ENCODE data around the gene NOD1.

NOD1 gene

DNA sequence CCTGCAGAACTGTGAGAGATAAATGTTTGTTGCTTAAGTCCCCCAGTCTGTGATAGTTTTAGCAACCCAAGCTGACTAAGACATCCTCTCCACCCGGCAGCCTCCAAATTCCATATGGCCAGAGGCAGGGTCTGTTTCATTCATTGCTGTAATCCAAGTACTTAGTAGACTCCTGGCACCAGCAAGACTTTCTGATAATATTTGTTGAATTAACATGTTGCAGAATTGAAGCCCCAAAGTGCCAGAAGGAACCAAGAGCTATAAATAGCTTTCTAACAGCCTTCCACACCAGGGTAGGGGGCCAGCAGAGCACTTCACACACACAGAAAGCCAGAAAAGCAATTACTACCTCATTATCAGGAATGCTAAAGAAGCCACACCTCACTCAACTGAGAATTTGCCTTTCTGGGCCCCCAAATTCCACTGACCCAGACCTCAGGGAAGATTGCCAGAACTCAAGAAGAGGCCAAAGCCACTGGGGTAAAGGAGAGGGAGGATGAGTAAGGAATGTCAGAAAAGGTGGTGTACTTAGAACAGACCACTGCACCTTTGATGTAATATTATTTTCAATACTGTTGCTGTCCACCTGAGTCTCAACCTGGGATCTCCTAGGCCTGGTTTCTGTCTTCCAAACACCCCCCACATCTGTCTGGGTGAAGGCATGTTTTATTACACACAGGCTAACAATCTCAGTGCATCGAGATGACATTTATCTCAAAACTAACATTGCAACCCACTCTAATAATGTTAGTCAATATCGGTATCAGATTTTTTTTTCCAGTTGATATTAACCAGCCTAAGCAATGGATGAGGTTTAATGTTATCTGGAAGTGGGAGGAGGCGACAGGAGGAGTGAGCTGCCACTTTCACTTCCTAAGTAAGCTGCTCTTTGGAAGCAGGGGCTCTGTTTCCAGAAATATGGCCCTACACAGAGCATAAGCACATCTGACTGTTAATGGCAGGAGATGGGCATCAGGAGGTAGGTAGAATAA lies 5.5 kb downstream of the NOD1 start:
- no peak overlapping the region for H3K27ac ChIP-seq (ENCODE audit: low read length, poor library complexity, severe bottlenecking)
- H2AK5ac ChIP-seq (ENCODE audit: low read length, severe bottlenecking): no peak overlapping the region
- H3K4me1 ChIP-seq (ENCODE audit: control insufficient read depth, insufficient read depth, low read depth, low read length): peaks cover 16% of the 10 kb centered on the region
- H2BK5ac ChIP-seq (ENCODE audit: low read depth, low read length, poor library complexity, severe bottlenecking): no peak overlapping the region
- no peak overlapping the region for H4K8ac ChIP-seq (ENCODE audit: low read length)
- H4K91ac ChIP-seq (ENCODE audit: low read length): no peak overlapping the region
- no peak overlapping the region for H3K23ac ChIP-seq (ENCODE audit: low read length in 2 of 2)
- no peaks in the 10 kb centered on the region for H3K27me3 ChIP-seq (ENCODE audit: control insufficient read depth in 1 of 2, insufficient read depth in 1 of 2, low read length in 2 of 2)
- H3K18ac ChIP-seq (ENCODE audit: low read depth in 1 of 2, low read length in 2 of 2): no peak overlapping the region
- H3K4me2 ChIP-seq (ENCODE audit: low read length, poor library complexity, severe bottlenecking): no peak overlapping the region
- H2AFZ ChIP-seq (ENCODE audit: low read depth, low read length): no peak overlapping the region
- H3K36me3 ChIP-seq (ENCODE audit: control insufficient read depth in 1 of 2, insufficient read depth in 2 of 2, low read depth in 1 of 2, low read length in 2 of 2): peaks cover 0 to 3% of the 10 kb centered on the region in 2 experiments
- no peaks in the 10 kb centered on the region for H3K9me3 ChIP-seq (ENCODE audit: control insufficient read depth, low read length)
- no peak overlapping the region for H2BK120ac ChIP-seq (ENCODE audit: low read depth, low read length)
- peak overlapping the region in 1 of 2 experiments; percentile 55 for H3K4me3 ChIP-seq (ENCODE audit: insufficient read depth in 1 of 2, low read depth in 1 of 2, low read length in 2 of 2)
- H3K4ac ChIP-seq (ENCODE audit: low read depth in 1 of 2, low read length in 2 of 2): no peak overlapping the region
- no peak overlapping the region for H2BK12ac ChIP-seq (ENCODE audit: low read length in 2 of 2)
- peak; percentile 54 for DNase-seq
- H3K79me1 ChIP-seq (replicated peaks; ENCODE audit: low read length, poor library complexity, severe bottlenecking): peaks cover 42% of the 10 kb centered on the region
- H2BK15ac ChIP-seq (ENCODE audit: low read depth, poor library complexity, severe bottlenecking): no peak overlapping the region
- H3K9ac ChIP-seq (ENCODE audit: low read length): peak overlapping the region; percentile 31
- WGBS: 53% methylated on average over 3 of the region's 4 CpGs
- no peak overlapping the region for H3K14ac ChIP-seq (ENCODE audit: low read length in 2 of 2)

DNA sequence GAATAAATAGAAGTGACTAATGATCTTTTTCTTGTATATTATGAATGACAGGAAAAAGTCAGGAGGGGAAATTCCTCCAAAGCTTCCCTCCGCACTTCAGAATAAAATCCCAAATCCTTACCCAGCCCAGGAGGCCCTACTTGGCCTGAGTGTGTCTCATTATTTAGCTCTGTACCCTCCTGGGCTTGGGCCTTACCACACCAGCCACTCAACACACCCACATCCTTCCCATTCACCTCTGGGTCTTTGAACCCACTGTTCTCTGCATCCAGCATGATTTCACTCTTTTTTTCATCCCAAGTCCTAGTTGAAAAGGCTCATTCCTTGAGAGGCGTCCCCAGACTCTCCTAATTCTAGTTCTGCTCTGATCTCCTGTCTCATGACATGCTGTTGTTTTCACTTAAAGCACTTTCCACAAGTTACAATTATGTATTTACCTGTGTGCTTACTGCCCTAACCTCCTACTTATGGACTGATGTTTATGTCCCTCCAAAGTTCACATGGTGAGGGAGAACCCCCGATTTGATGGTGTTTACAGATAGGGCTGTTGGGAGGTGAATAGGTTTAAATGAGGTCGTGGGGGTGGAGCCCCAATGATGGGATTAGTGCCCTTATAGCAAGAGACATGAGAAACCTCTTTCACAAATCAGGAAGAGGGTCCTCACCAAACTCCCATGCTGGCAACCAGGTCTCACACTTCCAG lies 6.4 kb downstream of the NOD1 start:
- Histone ChIP-seq H3K9me3 (ENCODE audit: control insufficient read depth, low read length) (no peaks in the 10 kb centered on the region), H4K91ac (ENCODE audit: low read length) (no peak overlapping the region), H3K27me3 (ENCODE audit: control insufficient read depth in 1 of 2, insufficient read depth in 1 of 2, low read length in 2 of 2) (no peaks in the 10 kb centered on the region), H2BK5ac (ENCODE audit: low read depth, low read length, poor library complexity, severe bottlenecking) (no peak overlapping the region), H3K23ac (ENCODE audit: low read length in 2 of 2) (no peak overlapping the region), H4K8ac (ENCODE audit: low read length) (no peak overlapping the region), H2BK120ac (ENCODE audit: low read depth, low read length) (no peak overlapping the region), H3K4me2 (ENCODE audit: low read length, poor library complexity, severe bottlenecking) (no peak overlapping the region), H2BK12ac (ENCODE audit: low read length in 2 of 2) (no peak overlapping the region), H2AK5ac (ENCODE audit: low read length, severe bottlenecking) (peak overlapping the region; percentile 57), H3K4me1 (ENCODE audit: control insufficient read depth, insufficient read depth, low read depth, low read length) (peaks cover 14% of the 10 kb centered on the region), H2BK15ac (ENCODE audit: low read depth, poor library complexity, severe bottlenecking) (no peak overlapping the region), H3K4me3 (ENCODE audit: insufficient read depth in 1 of 2, low read depth in 1 of 2, low read length in 2 of 2) (peak overlapping the region in 1 of 2 experiments; percentile 55), H3K36me3 (ENCODE audit: control insufficient read depth in 1 of 2, insufficient read depth in 2 of 2, low read depth in 1 of 2, low read length in 2 of 2) (peaks cover 0 to 3% of the 10 kb centered on the region in 2 experiments), H3K4ac (ENCODE audit: low read depth in 1 of 2, low read length in 2 of 2) (no peak overlapping the region), H2AFZ (ENCODE audit: low read depth, low read length) (no peak overlapping the region), H3K14ac (ENCODE audit: low read length in 2 of 2) (no peak overlapping the region), H3K9ac (ENCODE audit: low read length) (peak overlapping the region; percentile 83), H3K79me1 (replicated peaks; ENCODE audit: low read length, poor library complexity, severe bottlenecking) (peaks cover 42% of the 10 kb centered on the region), H3K18ac (ENCODE audit: low read depth in 1 of 2, low read length in 2 of 2) (no peak overlapping the region), H3K27ac (ENCODE audit: low read length, poor library complexity, severe bottlenecking) (no peak overlapping the region)
- no peak for DNase-seq
- WGBS: 73% methylated on average over 3 of the region's 4 CpGs

GRCh38 chr7:30471205-30471604 lies 7.4 kb downstream of the NOD1 start:
- Histone ChIP-seq H3K27ac (ENCODE audit: low read length, poor library complexity, severe bottlenecking) (no peak overlapping the region), H3K14ac (ENCODE audit: low read length in 2 of 2) (no peak overlapping the region), H3K4me1 (ENCODE audit: control insufficient read depth, insufficient read depth, low read depth, low read length) (peaks cover 12% of the 10 kb centered on the region), H3K27me3 (ENCODE audit: control insufficient read depth in 1 of 2, insufficient read depth in 1 of 2, low read length in 2 of 2) (no peaks in the 10 kb centered on the region), H2AK5ac (ENCODE audit: low read length, severe bottlenecking) (no peak overlapping the region), H3K79me1 (replicated peaks; ENCODE audit: low read length, poor library complexity, severe bottlenecking) (peaks cover 38% of the 10 kb centered on the region), H2BK120ac (ENCODE audit: low read depth, low read length) (no peak overlapping the region), H3K4me2 (ENCODE audit: low read length, poor library complexity, severe bottlenecking) (no peak overlapping the region), H3K4ac (ENCODE audit: low read depth in 1 of 2, low read length in 2 of 2) (no peak overlapping the region), H3K4me3 (ENCODE audit: insufficient read depth in 1 of 2, low read depth in 1 of 2, low read length in 2 of 2) (peak overlapping the region in 1 of 2 experiments; percentile 60), H4K91ac (ENCODE audit: low read length) (no peak overlapping the region), H2BK15ac (ENCODE audit: low read depth, poor library complexity, severe bottlenecking) (no peak overlapping the region), H3K18ac (ENCODE audit: low read depth in 1 of 2, low read length in 2 of 2) (peak overlapping the region in 1 of 2 experiments; percentile 62), H2AFZ (ENCODE audit: low read depth, low read length) (no peak overlapping the region), H3K9me3 (ENCODE audit: control insufficient read depth, low read length) (no peaks in the 10 kb centered on the region), H3K36me3 (ENCODE audit: control insufficient read depth in 1 of 2, insufficient read depth in 2 of 2, low read depth in 1 of 2, low read length in 2 of 2) (peaks cover 0 to 3% of the 10 kb centered on the region in 2 experiments), H2BK5ac (ENCODE audit: low read depth, low read length, poor library complexity, severe bottlenecking) (no peak overlapping the region), H2BK12ac (ENCODE audit: low read length in 2 of 2) (no peak overlapping the region), H3K23ac (ENCODE audit: low read length in 2 of 2) (no peak overlapping the region), H3K9ac (ENCODE audit: low read length) (peak overlapping the region; percentile 83), H4K8ac (ENCODE audit: low read length) (no peak overlapping the region)
- DNase-seq: no peak
- WGBS: 52% methylated on average over 2 of the region's 2 CpGs

GRCh38 chr7:30470771-30471170 lies 7.8 kb downstream of the NOD1 start:
- H3K9me3 ChIP-seq (ENCODE audit: control insufficient read depth, low read length): no peaks in the 10 kb centered on the region
- H3K9ac ChIP-seq (ENCODE audit: low read length): peak overlapping the region; percentile 83
- no peak overlapping the region for H3K14ac ChIP-seq (ENCODE audit: low read length in 2 of 2)
- no peak overlapping the region for H3K4me2 ChIP-seq (ENCODE audit: low read length, poor library complexity, severe bottlenecking)
- H3K36me3 ChIP-seq (ENCODE audit: control insufficient read depth in 1 of 2, insufficient read depth in 2 of 2, low read depth in 1 of 2, low read length in 2 of 2): peaks cover 0 to 3% of the 10 kb centered on the region in 2 experiments
- WGBS: 0% methylated on average over 4 of the region's 6 CpGs
- H3K27ac ChIP-seq (ENCODE audit: low read length, poor library complexity, severe bottlenecking): no peak overlapping the region
- H3K18ac ChIP-seq (ENCODE audit: low read depth in 1 of 2, low read length in 2 of 2): no peak overlapping the region
- no peak overlapping the region for H2BK15ac ChIP-seq (ENCODE audit: low read depth, poor library complexity, severe bottlenecking)
- H3K27me3 ChIP-seq (ENCODE audit: control insufficient read depth in 1 of 2, insufficient read depth in 1 of 2, low read length in 2 of 2): no peaks in the 10 kb centered on the region
- H4K91ac ChIP-seq (ENCODE audit: low read length): no peak overlapping the region
- peak; percentile 92 for DNase-seq
- H3K4ac ChIP-seq (ENCODE audit: low read depth in 1 of 2, low read length in 2 of 2): no peak overlapping the region
- H3K4me3 ChIP-seq (ENCODE audit: insufficient read depth in 1 of 2, low read depth in 1 of 2, low read length in 2 of 2): peak overlapping the region in 1 of 2 experiments; percentile 60
- H2AFZ ChIP-seq (ENCODE audit: low read depth, low read length): no peak overlapping the region
- no peak overlapping the region for H3K23ac ChIP-seq (ENCODE audit: low read length in 2 of 2)
- no peak overlapping the region for H2BK5ac ChIP-seq (ENCODE audit: low read depth, low read length, poor library complexity, severe bottlenecking)
- H2AK5ac ChIP-seq (ENCODE audit: low read length, severe bottlenecking): no peak overlapping the region
- H4K8ac ChIP-seq (ENCODE audit: low read length): no peak overlapping the region
- no peak overlapping the region for H2BK12ac ChIP-seq (ENCODE audit: low read length in 2 of 2)
- no peak overlapping the region for H2BK120ac ChIP-seq (ENCODE audit: low read depth, low read length)
- H3K79me1 ChIP-seq (replicated peaks; ENCODE audit: low read length, poor library complexity, severe bottlenecking): peaks cover 40% of the 10 kb centered on the region
- peaks cover 12% of the 10 kb centered on the region for H3K4me1 ChIP-seq (ENCODE audit: control insufficient read depth, insufficient read depth, low read depth, low read length)

Data from mesenchymal stem cell (in vitro differentiated cells and primary cell).